ENCODE measurements around the gene PDCD10.

Gene PDCD10

GRCh38 chr3:167711439-167711838 is 23.3 kb downstream of the PDCD10 start:
- no peak overlapping the region for H3K4me3 ChIP-seq (ENCODE audit: low read depth, low read length)
- no peak for TF ChIP-seq MAX (IDR thresholded peaks at IDR 0.05; ENCODE audit: low read depth, low read length)
- no peak for TF ChIP-seq CTCF (IDR thresholded peaks at IDR 0.05; ENCODE audit: low read depth, low read length)
- TF ChIP-seq POLR2A (IDR thresholded peaks at IDR 0.05; ENCODE audit: extremely low read depth, insufficient read length), result no peak
- no peak for TF ChIP-seq MYC (IDR thresholded peaks at IDR 0.05; ENCODE audit: low read depth, low read length)
- no peak for DNase-seq (ENCODE audit: low read depth)

- TF ChIP-seq MAX (IDR thresholded peaks at IDR 0.05; ENCODE audit: low read depth, low read length) (no peak), CTCF (IDR thresholded peaks at IDR 0.05; ENCODE audit: low read depth, low read length) (no peak), MYC (IDR thresholded peaks at IDR 0.05; ENCODE audit: low read depth, low read length) (no peak), POLR2A (IDR thresholded peaks at IDR 0.05; ENCODE audit: extremely low read depth, insufficient read length) (no peak)
- H3K4me3 ChIP-seq (ENCODE audit: low read depth, low read length), result no peak overlapping the region
- no peak for DNase-seq (ENCODE audit: low read depth)
Measured at GRCh38 chr3:167710552-167710951, 24.1 kb downstream of the PDCD10 start.

GRCh38 chr3:167709690-167710089 is 25.0 kb downstream of the PDCD10 start:
- no peak overlapping the region for H3K4me3 ChIP-seq (ENCODE audit: low read depth, low read length)
- TF ChIP-seq MAX (IDR thresholded peaks at IDR 0.05; ENCODE audit: low read depth, low read length), result no peak
- no peak for DNase-seq (ENCODE audit: low read depth)

- no peak for DNase-seq (ENCODE audit: low read depth)
- no peak overlapping the region for H3K4me3 ChIP-seq (ENCODE audit: low read depth, low read length)
- TF ChIP-seq CTCF (IDR thresholded peaks at IDR 0.05; ENCODE audit: low read depth, low read length) (no peak), MYC (IDR thresholded peaks at IDR 0.05; ENCODE audit: low read depth, low read length) (no peak), MAX (IDR thresholded peaks at IDR 0.05; ENCODE audit: low read depth, low read length) (no peak), POLR2A (IDR thresholded peaks at IDR 0.05; ENCODE audit: extremely low read depth, insufficient read length) (no peak)
Measured at GRCh38 chr3:167705840-167706239, 28.9 kb downstream of the PDCD10 start.

- H3K4me3 ChIP-seq (ENCODE audit: low read depth, low read length), result no peak overlapping the region
- no peak for DNase-seq (ENCODE audit: low read depth)
- TF ChIP-seq CTCF (IDR thresholded peaks at IDR 0.05; ENCODE audit: low read depth, low read length) (no peak), MYC (IDR thresholded peaks at IDR 0.05; ENCODE audit: low read depth, low read length) (no peak), MAX (IDR thresholded peaks at IDR 0.05; ENCODE audit: low read depth, low read length) (no peak), POLR2A (IDR thresholded peaks at IDR 0.05; ENCODE audit: extremely low read depth, insufficient read length) (no peak)
Measured at GRCh38 chr3:167700926-167701325, 33.8 kb downstream of the PDCD10 start.

- TF ChIP-seq CTCF (IDR thresholded peaks at IDR 0.05; ENCODE audit: low read depth, low read length), result no peak
- TF ChIP-seq POLR2A (IDR thresholded peaks at IDR 0.05; ENCODE audit: extremely low read depth, insufficient read length), result no peak
- TF ChIP-seq MAX (IDR thresholded peaks at IDR 0.05; ENCODE audit: low read depth, low read length), result no peak
- no peak for TF ChIP-seq MYC (IDR thresholded peaks at IDR 0.05; ENCODE audit: low read depth, low read length)
- DNase-seq (ENCODE audit: low read depth), result no peak
- no peak overlapping the region for H3K4me3 ChIP-seq (ENCODE audit: low read depth, low read length)
Measured at GRCh38 chr3:167700046-167700445, 34.6 kb downstream of the PDCD10 start.

Measured in NB4 (cell line).